Muscle layer of duodenum (tissue), 2 donors: ENCODE data around the gene GLRX.

Source experiments
- H3K27ac ChIP-seq: one replicate; pipeline ENCODE4 v1.7.0; 2013; ENCODE audit warnings: mild to moderate bottlenecking, low read length
- H3K27me3 ChIP-seq: one replicate; pipeline ENCODE4 v1.7.0; 2013; ENCODE audit warnings: low read depth, mild to moderate bottlenecking, control low read depth, low read length
- H3K36me3 ChIP-seq, 2 donors: one replicate each; pipeline ENCODE4 v1.7.0; 2013; ENCODE audit warnings: low read length in 2 of 2, control low read depth in 1 of 2, mild to moderate bottlenecking in 1 of 2; ENCODE audit not compliant: insufficient read depth in 2 of 2, control insufficient read depth in 1 of 2
- H3K4me1 ChIP-seq, 2 donors: one replicate each; pipeline ENCODE4 v1.7.0; 2013; ENCODE audit warnings: low read length in 2 of 2, mild to moderate bottlenecking in 2 of 2, control low read depth in 1 of 2, moderate library complexity in 1 of 2; ENCODE audit not compliant: insufficient read depth in 2 of 2, control insufficient read depth in 1 of 2
- H3K4me3 ChIP-seq, 2 donors: one replicate each; pipeline ENCODE4 v1.7.0; 2013; ENCODE audit warnings: low read length in 2 of 2, low read depth in 1 of 2, mild to moderate bottlenecking in 1 of 2
- H3K9me3 ChIP-seq, 2 donors: one replicate each; pipeline ENCODE4 v1.7.0; 2013; ENCODE audit warnings: low read length in 2 of 2, control low read depth in 1 of 2, mild to moderate bottlenecking in 1 of 2; ENCODE audit not compliant: control insufficient read depth in 1 of 2
- donor health status: healthy.

The GLRX gene

DNA sequence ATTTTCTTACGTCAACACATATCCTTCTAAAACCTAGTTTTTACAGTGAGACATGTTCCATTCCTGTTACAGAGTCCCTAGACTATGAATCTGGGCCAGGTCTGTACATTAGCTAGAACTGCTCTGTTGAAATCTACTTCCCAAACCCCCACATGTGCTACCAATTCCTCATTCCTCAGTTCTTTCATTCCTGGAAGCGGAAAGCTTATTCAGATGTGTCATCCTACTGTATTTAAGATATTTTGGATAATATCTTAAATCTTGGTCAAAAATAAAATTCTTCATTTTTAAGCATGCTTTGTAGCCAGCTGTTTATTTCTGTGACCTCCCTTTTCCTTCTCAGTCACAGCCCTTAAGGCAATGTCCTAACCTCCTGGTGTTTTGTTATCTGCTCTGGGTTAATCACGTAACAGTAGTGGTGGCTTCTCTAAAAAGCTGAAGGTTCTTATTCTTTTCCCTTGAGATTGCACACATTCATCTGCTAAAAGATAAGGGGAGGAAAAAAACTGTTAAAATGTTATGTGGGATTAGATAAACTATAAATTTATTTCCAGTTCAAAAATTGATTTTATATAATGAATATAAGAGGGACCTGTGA lies 35.6 kb downstream of the GLRX start:
- H3K27me3 ChIP-seq, result no peaks in the 10 kb centered on the region
- no peak overlapping the region for H3K27ac ChIP-seq
- no peak overlapping the region for H3K4me3 ChIP-seq

GRCh38 chr5:95784514-95785302 lies 37.8 kb downstream of the GLRX start:
- H3K27ac ChIP-seq, result no peak overlapping the region
- peaks cover 0 to 10% of the 10 kb centered on the region in 2 donors for H3K4me1 ChIP-seq
- H3K4me3 ChIP-seq, result no peak overlapping the region

More for the DNA sequence above, 35.6 kb downstream of the GLRX start:
- Histone ChIP-seq H3K36me3 (peaks cover 15 to 23% of the 10 kb centered on the region in 2 donors), H3K4me1 (no peaks in the 10 kb centered on the region), H3K9me3 (no peaks in the 10 kb centered on the region)

GRCh38 chr5:95783661-95784060 lies 38.9 kb downstream of the GLRX start:
- Histone ChIP-seq H3K27ac (no peak overlapping the region), H3K9me3 (no peaks in the 10 kb centered on the region), H3K36me3 (peaks cover 11 to 15% of the 10 kb centered on the region in 2 donors), H3K4me1 (peaks cover 0 to 19% of the 10 kb centered on the region in 2 donors), H3K27me3 (no peaks in the 10 kb centered on the region), H3K4me3 (no peak overlapping the region)

More at GRCh38 chr5:95784514-95785302, 37.8 kb downstream of the GLRX start:
- Histone ChIP-seq H3K27me3 (no peaks in the 10 kb centered on the region), H3K36me3 (peaks cover 11 to 17% of the 10 kb centered on the region in 2 donors), H3K9me3 (no peaks in the 10 kb centered on the region)

DNA sequence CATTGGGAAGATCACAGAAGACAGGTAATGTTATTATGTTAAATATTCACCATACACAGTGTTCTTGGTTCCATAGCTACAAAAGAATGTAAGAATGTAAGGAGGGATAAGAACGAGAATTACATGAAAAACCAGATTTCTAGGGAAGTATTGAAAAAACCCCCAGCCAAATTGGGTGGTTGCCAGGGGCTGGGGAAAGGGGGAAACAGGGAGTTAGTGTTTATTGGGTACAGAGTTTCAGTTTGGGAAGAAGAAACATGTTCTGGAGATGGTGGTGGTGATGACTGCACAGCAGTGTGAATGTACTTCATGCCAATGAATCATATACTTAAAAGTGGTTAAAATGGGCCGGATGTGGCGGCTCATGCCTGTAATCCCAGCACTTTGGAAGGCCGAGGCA lies 40.3 kb downstream of the GLRX start:
- Histone ChIP-seq H3K4me3 (no peak overlapping the region), H3K36me3 (peaks cover 0 to 10% of the 10 kb centered on the region in 2 donors), H3K27me3 (no peaks in the 10 kb centered on the region), H3K4me1 (peaks cover 0 to 19% of the 10 kb centered on the region in 2 donors), H3K27ac (no peak overlapping the region), H3K9me3 (no peaks in the 10 kb centered on the region)

GRCh38 chr5:95781101-95781583 lies 41.4 kb downstream of the GLRX start:
- Histone ChIP-seq H3K27ac (peak overlapping the region; percentile 63), H3K4me1 (peaks cover 0 to 19% of the 10 kb centered on the region in 2 donors), H3K27me3 (no peaks in the 10 kb centered on the region), H3K36me3 (peaks cover 0 to 10% of the 10 kb centered on the region in 2 donors), H3K9me3 (no peaks in the 10 kb centered on the region), H3K4me3 (peak overlapping the region in 1 of 2 donors; percentile 13)

DNA sequence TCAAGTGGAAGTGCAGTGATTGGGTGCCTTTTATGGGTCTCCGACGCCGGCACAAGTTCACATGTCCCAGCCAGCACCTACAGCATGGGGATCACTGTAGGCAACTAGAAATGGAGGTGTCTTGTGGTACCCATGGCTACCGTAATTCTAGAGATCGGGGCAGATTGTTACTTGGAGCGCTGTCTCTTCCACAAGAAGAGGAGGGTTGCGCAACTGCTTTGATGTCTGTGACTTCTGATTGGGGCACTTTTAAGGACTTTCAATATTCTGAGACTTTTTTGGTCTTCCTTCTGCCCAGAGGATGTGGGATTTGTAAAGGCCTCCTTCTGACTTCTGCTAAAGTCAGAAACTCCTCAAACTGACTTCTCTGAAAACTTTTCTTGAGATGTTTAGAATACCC lies 41.9 kb downstream of the GLRX start:
- Histone ChIP-seq H3K4me3 (no peak overlapping the region), H3K36me3 (peaks cover 0 to 10% of the 10 kb centered on the region in 2 donors), H3K9me3 (no peaks in the 10 kb centered on the region), H3K27me3 (no peaks in the 10 kb centered on the region), H3K4me1 (peaks cover 0 to 19% of the 10 kb centered on the region in 2 donors), H3K27ac (peak overlapping the region; percentile 63)

DNA sequence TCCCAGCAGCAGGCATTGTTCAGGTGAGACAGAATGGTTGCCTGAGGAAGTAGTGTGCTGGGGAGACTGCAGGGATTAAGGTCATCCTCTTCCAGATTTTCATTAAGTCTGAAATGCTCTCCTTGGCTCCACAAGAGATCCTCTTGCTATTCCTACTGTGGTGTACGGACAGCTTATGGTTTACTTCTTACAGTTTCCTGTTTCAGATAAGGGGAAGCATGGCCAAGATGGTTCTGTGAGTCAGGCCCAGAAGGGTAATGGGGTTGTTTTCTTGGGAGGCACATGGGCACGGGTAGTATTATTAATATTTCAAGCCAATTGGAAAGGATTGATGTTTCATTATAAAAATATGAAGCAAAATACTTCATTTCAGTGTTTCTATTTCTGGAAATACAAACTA lies 42.9 kb downstream of the GLRX start:
- H3K27ac ChIP-seq, result peak overlapping the region; percentile 2

GRCh38 chr5:95778713-95779436 lies 43.7 kb downstream of the GLRX start:
- no peaks in the 10 kb centered on the region for H3K27me3 ChIP-seq
- H3K36me3 ChIP-seq, result no peaks in the 10 kb centered on the region
- H3K4me1 ChIP-seq, result peaks cover 0 to 19% of the 10 kb centered on the region in 2 donors
- no peak overlapping the region for H3K4me3 ChIP-seq
- no peaks in the 10 kb centered on the region for H3K9me3 ChIP-seq
- H3K27ac ChIP-seq, result peak overlapping the region; percentile 27

More for the DNA sequence above, 42.9 kb downstream of the GLRX start:
- Histone ChIP-seq H3K36me3 (peaks cover 0 to 6% of the 10 kb centered on the region in 2 donors), H3K4me3 (no peak overlapping the region), H3K9me3 (no peaks in the 10 kb centered on the region), H3K27me3 (no peaks in the 10 kb centered on the region), H3K4me1 (peaks cover 0 to 19% of the 10 kb centered on the region in 2 donors)

GRCh38 chr5:95777441-95777840 lies 45.1 kb downstream of the GLRX start:
- Histone ChIP-seq H3K9me3 (no peaks in the 10 kb centered on the region), H3K36me3 (no peaks in the 10 kb centered on the region), H3K27ac (no peak overlapping the region), H3K4me3 (no peak overlapping the region), H3K4me1 (peaks cover 0 to 19% of the 10 kb centered on the region in 2 donors), H3K27me3 (no peaks in the 10 kb centered on the region)

DNA sequence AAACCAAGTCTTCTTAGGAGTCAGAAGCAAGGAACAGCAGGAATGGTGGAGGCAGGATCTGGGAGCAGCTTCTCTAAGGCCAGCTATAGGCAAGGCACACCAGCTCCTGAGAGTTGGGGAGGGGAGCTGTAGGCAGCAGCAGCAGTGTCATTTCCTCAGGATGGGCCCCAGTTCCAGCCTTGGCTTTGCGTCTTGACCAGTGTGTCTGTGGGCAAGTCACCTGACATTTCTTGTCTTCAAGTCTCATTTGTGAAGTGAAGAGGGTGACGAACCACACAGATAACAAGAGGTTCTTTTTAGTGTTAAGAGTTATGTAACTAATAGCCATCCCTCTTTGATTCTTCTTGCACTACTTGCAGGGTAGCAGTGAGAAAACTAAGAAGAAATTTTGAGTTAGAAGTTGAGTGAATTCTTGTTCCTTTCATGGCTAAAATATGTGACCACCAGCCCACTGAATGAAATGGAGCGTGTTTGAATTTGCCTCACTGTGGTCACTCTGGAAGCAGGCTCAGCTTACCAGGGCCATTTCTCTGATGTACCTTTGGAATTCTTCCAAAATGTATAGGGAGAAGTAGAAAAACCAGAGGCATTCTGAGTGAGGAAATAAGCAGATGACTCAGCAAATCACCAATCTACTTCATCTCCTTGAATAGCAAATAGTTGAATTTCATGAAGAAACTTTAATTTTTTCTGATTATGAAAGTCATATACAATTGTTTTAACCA lies 49.0 kb downstream of the GLRX start:
- H3K9me3 ChIP-seq, result no peaks in the 10 kb centered on the region
- no peak overlapping the region for H3K27ac ChIP-seq
- H3K36me3 ChIP-seq, result peaks cover 9 to 11% of the 10 kb centered on the region in 2 donors
- peaks cover 0 to 8% of the 10 kb centered on the region in 2 donors for H3K4me1 ChIP-seq
- no peak overlapping the region for H3K4me3 ChIP-seq
- H3K27me3 ChIP-seq, result no peaks in the 10 kb centered on the region
